HG02938 (cell line): ENCODE data around the gene SPOCK1.
"Not testable (repeated sequence)": the region's sequence is repeated elsewhere in the genome, so short reads cannot be mapped to it uniquely, and the experiment has no call there.

Experiments used
- ATAC-seq: cut with Tn5 transposase; IDR thresholded peaks from one replicate; pipeline ENCODE4 v1.9.1; 2021; ENCODE audit warnings: mild to moderate bottlenecking, moderate library complexity; ENCODE audit not compliant: unreplicated experiment

Gene SPOCK1

DNA sequence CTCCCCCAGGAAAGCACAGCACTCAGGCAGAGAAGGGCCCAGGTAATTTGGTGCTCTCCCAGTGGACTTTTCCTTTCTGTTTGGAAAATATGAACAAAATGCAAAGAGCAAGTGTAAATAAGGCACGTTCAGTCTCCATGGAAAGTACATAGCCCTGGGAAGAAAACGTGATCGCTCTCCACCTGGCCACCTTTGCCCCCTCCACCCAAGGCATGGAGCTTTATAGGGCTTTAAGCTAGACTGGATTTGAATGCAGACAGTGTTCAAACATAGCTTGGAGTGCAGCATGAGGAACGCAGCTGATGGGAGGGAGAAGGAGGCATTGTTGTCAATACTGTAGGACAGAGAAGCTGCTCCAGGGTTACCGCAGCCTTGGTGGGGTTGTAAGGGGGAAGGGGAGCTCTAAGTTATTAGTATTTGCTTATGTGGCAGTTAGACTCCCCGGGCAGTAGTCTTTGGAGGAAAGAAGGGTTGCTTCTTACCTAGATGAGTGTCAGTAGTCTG, 500.2 kb downstream of the SPOCK1 start:
- no peak for ATAC-seq

DNA sequence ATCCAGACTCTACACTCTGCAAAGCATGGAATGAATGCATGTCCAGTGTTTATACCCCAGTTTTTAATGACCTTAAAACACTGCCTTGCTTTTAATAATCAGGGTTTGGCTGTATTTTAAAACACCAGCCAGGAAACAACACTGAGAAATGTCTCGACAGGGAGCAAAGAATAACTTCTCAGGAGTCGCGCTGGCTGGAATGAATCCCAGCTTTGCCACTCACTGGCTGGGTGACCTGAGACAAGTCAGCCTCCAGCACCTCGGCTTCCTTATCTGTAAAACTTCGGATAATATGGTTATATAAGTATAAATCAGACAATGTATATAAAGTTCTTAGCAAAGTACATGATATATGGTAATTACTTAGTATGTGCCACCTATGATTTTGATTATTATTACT, 505.0 kb downstream of the SPOCK1 start:
- no peak for ATAC-seq

DNA sequence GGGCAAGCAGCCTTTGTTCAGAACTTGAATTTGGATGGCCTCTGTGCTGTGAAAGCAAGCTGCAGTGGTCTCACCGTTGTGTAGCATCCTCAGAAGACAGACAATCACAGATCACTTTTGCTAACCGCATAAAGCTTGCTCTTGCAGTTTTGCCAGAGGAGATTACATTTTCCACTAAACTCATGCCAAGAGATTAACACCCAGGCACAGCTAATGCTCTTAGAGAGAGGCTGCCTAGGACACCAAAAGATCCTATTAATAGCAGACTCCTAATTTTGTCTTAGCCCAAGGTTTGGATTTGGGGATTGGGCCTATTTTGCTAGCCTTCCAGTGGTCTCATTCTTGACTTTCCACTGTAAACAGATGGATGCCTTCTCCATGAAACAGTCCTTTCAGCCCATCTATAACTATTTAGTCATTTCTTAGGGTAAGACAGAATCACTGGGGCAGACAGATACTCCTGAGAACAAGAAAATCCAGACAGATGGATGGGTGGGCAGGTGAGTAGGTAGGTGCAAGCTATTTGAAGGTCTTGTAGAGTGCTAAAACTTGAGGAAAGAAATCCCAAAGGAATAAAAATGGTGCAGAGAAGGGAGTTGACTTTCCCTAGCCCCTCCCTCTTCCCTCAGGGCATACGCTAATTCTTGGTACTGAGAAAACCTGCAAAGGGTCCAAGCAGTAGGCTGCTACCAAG, 506.2 kb downstream of the SPOCK1 start:
- ATAC-seq = no peak

DNA sequence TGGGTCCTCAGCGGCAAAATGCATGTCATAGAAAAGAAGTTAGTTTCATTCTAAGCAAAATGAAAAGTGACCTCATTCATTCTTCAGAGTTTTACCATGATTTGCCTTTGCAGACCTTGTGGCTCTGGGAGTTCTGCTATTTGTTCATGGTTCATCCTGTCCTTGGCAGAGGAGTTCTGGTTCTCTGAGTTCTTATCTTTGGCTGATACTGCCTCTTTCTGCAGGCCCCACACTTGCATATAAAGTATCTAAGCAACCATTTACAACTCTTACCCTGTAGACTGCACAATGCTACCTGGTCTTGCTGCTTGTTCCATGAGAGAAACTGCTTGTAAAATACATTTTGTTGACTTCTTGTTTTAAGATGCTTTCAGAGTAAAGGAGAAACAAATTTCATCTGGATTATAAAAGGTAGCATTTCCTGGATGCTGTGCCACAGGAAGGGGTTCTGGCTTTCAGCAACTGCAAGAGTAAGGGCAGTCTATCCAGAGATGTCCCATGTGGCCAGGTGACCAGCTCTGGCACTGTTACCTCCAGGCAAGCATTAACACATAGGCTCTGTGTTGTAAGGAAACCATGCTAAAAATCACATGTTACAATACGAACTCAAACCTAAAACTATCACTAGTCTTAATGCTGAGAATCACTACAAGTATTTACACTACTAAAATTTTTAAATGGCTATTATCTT, 513.2 kb downstream of the SPOCK1 start:
- no peak for ATAC-seq

DNA sequence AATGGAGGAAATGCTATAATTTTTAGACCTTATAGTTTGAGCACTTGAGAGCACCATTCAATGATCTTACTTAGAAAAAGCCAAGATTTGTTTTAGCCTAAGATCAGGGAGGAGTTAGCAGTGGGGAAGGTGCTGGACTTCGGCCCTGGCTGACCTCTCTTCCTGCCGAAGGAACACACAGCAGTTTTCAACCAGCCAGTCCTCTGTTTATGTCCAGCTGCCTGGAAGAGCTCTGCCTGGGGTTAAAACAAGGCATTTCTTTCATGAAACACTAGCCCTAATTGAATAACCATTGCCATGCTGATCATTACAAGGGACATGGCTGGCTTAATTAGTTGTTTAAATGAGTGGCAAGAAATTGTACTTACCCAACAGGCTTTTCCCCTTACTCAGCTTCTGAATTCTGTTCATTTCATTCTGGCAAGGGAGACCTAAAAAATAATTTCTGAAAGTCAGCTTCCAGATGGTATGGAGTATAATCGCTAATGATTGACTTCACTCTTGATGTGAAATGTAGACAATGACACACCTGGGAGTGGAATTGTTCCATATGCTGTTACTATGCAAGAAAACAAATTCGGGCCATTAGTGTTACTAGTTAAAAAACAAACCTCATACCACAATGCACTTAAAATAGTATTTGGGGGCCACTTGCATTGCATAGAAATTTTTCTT, 514.2 kb downstream of the SPOCK1 start:
- ATAC-seq = no peak

DNA sequence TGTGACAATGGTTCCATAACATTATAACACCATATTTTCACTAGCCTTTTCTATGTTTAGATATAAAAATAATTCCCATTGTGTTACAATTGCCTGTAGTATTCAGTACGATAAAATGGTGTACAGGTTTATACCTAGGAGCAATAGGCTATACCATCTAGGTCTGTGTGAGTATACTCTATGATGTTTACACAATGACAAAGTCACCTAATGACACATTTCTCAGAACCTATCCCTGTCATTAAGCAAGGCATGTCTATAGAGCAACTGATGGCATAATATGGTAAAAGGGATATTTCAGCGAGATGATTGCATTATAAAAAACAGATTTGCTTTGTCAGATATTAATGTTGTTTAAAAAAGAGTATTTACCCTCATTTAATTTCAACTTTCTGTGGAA, 517.2 kb downstream of the SPOCK1 start:
- ATAC-seq = no peak

DNA sequence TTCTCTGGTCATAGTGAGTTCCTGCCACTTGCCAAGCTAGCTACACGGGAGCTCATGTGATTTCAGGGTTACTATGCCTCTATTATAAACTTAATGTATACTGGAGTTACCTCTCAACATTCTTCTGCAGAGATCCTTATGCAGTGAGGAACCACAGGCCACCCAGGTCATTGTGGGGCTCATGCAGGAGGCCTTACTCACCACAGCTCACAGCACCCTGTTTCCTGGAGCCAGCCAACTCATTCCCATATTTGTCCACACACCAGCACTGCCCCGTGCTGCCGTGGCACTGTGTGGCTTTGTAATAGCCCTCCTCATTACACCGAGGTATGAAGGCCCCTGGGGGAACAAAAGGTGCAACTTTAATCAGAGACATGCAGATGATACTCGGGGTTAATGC, 520.0 kb downstream of the SPOCK1 start:
- ATAC-seq = no peak

DNA sequence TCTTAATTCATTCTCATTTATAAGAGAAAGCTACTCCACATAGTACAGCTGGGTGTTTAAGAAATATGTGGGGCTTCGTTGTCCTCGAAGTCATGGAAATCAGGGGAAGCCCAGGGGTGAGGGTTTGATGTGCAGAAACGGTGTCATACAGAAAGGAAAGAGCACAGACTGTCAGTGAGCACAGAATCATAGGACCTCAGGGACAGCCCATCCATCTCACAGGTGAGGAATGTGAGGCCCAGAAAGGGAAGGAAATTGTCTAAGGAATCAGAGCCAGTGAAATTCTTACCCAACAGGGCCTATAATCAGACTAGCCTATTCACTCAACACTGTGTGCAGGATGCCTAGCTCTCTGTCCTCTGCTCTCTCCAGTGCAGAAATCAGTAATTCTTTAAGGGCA, 535.6 kb downstream of the SPOCK1 start:
- ATAC-seq = no peak

DNA sequence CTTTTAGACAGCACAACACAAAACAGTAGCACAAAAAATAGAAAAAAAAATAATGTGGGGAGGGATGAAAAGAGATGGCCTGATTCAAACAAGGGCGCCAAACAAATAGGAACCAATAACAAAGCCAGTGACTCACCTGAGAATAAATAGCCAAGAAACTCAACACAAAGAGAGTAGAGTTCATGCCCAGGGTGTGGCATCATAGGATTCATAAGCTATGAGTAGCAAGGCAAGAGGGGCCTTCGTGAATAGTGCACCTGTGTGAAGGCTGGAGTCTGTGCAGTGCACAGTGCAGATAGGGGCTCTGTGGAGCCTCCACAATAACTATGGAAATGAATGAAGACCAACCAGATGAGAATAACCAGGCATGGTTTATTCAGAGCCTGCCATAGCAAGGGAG, 541.7 kb downstream of the SPOCK1 start:
- ATAC-seq = no peak

DNA sequence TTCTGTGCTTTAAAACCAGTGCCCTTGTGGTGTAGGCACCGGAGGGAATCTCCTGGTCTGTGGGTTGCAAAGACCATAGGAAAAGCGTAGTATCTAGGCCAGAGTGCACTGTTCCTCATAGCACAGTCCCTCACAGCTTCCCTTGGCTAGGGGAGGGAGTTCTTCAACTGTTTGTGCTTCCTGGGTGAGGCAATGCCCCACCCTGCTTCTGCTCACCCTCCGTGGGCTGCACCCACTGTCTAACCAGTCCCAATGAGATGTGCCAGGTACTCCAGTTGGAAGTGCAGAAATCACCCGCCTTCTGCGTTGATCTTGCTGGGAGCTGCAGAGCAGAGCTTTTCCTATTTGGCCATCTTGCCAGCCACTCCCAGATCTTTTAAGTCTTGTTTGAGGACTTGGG, 545.0 kb downstream of the SPOCK1 start:
- ATAC-seq = not testable (repeated sequence)

DNA sequence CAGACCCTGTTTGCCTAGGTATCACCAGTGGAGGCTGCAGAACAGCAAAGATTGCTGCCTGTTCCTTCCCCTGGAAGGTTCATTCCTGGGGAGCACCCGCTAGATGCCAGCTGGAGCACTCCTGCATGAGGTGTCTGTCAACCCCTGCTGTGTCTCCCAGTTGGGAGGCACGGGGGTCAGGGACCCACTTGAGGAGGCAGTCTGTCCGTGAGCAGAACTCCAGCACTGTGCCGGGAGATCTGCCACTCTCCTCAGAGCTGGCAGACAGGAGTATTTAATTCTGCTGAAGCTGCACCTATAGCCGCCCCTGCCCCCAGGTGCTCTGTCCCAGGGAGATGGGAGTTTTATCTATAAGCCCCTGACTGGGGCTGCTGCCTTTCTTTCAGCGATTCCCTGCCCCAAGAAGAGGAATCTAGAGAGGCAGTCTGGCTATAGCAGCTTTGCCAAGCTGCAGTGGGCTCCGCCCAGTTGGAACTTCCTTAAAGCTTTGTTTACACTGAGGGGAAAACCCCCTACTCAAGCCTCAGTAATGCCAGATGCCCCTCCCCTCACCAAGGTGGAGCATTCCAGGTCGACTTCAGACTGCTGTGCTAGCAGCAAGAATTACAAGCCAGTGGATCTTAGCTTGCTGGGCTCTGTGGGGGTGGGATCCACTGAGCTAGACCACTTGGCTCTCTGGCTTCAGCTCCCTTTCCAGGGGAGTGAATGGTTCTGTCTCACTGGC, 545.6 kb downstream of the SPOCK1 start:
- not testable (repeated sequence) for ATAC-seq

DNA sequence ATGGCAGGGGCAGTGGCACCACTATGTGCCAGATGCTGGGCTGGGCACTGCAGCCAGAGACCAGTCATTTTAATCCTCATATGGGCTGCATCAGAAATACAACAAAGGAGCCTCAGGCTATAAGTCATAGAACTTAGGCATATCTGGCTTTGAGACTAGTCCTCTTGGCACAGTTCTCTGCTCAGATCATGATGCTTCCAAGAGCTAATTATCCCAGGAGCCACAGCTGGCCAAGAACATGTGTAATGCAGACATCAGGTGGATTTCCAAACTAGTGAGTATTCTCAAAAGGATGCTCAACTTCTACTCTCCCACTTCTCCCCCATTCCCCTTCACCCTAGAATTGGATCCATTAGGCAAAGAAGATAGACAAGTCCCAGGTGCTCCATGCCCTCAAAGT, 571.6 kb downstream of the SPOCK1 start:
- ATAC-seq = no peak

DNA sequence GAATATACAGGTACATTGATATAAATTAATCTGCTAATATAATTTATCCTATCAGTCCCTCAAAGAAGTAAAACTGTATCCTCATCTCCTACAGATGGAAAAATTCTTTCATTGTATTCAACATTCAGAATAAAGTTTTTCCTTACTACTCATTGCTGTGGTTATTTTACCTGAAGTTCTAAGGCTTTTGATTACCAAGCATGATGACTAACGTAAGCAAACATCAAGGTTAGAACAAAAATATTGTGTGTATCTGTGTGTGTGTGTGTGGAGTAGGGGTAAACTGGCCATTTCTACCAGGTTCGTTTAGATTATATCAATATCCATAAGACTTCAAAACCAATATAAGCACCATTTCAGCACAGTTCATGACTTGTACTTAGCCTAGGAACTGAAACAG, 573.1 kb downstream of the SPOCK1 start:
- ATAC-seq = no peak
